ENCODE measurements around the gene RNFT2. TPM values are rescaled to one million over a fixed set of nuclear protein-coding genes. Genes with fewer than 3 reads are reported as not detected.

RNFT2 gene
- total RNA-seq, 1 donor from 2014 or later: 9.6 TPM

GRCh38 chr12:116821291-116821690 lies 83.2 kb downstream of the RNFT2 start:
- H3K27ac Mint-ChIP-seq (ENCODE audit: unreplicated experiment): no peak overlapping the region

GRCh38 chr12:116827432-116827831 lies 89.3 kb downstream of the RNFT2 start:
- H3K4me3 Mint-ChIP-seq (ENCODE audit: unreplicated experiment): no peak overlapping the region
- peaks cover 6% of the 10 kb centered on the region for H3K9me3 Mint-ChIP-seq (ENCODE audit: unreplicated experiment)
- peaks cover 4% of the 10 kb centered on the region for H3K27me3 Mint-ChIP-seq (ENCODE audit: unreplicated experiment)
- DNase-seq (ENCODE audit: extremely low spot score, unreplicated experiment): no peak
- no peak for TF ChIP-seq CTCF (IDR thresholded peaks at IDR 0.05)
- no peaks in the 10 kb centered on the region for H3K4me1 Mint-ChIP-seq (ENCODE audit: unreplicated experiment)
- no peak overlapping the region for H3K27ac Mint-ChIP-seq (ENCODE audit: unreplicated experiment)
- no peaks in the 10 kb centered on the region for H3K36me3 Mint-ChIP-seq (ENCODE audit: unreplicated experiment)

More at GRCh38 chr12:116821291-116821690, 83.2 kb downstream of the RNFT2 start:
- Mint-ChIP-seq H3K4me1 (ENCODE audit: unreplicated experiment) (peaks cover 8% of the 10 kb centered on the region), H3K27me3 (ENCODE audit: unreplicated experiment) (no peaks in the 10 kb centered on the region), H3K4me3 (ENCODE audit: unreplicated experiment) (no peak overlapping the region), H3K36me3 (ENCODE audit: unreplicated experiment) (no peaks in the 10 kb centered on the region), H3K9me3 (ENCODE audit: unreplicated experiment) (peaks cover 6% of the 10 kb centered on the region)
- no peak for TF ChIP-seq CTCF (IDR thresholded peaks at IDR 0.05)
- no peak for DNase-seq (ENCODE audit: extremely low spot score, unreplicated experiment)

GRCh38 chr12:116832353-116832752 lies 94.2 kb downstream of the RNFT2 start:
- Mint-ChIP-seq H3K4me3 (ENCODE audit: unreplicated experiment) (no peak overlapping the region), H3K27me3 (ENCODE audit: unreplicated experiment) (peaks cover 4% of the 10 kb centered on the region), H3K36me3 (ENCODE audit: unreplicated experiment) (no peaks in the 10 kb centered on the region), H3K27ac (ENCODE audit: unreplicated experiment) (no peak overlapping the region), H3K9me3 (ENCODE audit: unreplicated experiment) (no peaks in the 10 kb centered on the region), H3K4me1 (ENCODE audit: unreplicated experiment) (no peaks in the 10 kb centered on the region)
- DNase-seq (ENCODE audit: extremely low spot score, unreplicated experiment): no peak
- no peak for TF ChIP-seq CTCF (IDR thresholded peaks at IDR 0.05)

- no peaks in the 10 kb centered on the region for H3K9me3 Mint-ChIP-seq (ENCODE audit: unreplicated experiment)
Observed at GRCh38 chr12:116833474-116833873, 95.4 kb downstream of the RNFT2 start.

GRCh38 chr12:116835484-116835883 lies 97.4 kb downstream of the RNFT2 start:
- no peaks in the 10 kb centered on the region for H3K36me3 Mint-ChIP-seq (ENCODE audit: unreplicated experiment)
- no peaks in the 10 kb centered on the region for H3K27me3 Mint-ChIP-seq (ENCODE audit: unreplicated experiment)
- TF ChIP-seq CTCF (IDR thresholded peaks at IDR 0.05): no peak
- H3K27ac Mint-ChIP-seq (ENCODE audit: unreplicated experiment): no peak overlapping the region
- no peak for DNase-seq (ENCODE audit: extremely low spot score, unreplicated experiment)
- H3K4me3 Mint-ChIP-seq (ENCODE audit: unreplicated experiment): no peak overlapping the region
- no peaks in the 10 kb centered on the region for H3K4me1 Mint-ChIP-seq (ENCODE audit: unreplicated experiment)
- no peaks in the 10 kb centered on the region for H3K9me3 Mint-ChIP-seq (ENCODE audit: unreplicated experiment)

More at GRCh38 chr12:116833474-116833873, 95.4 kb downstream of the RNFT2 start:
- no peak for TF ChIP-seq CTCF (IDR thresholded peaks at IDR 0.05)
- no peak overlapping the region for H3K27ac Mint-ChIP-seq (ENCODE audit: unreplicated experiment)
- H3K36me3 Mint-ChIP-seq (ENCODE audit: unreplicated experiment): no peaks in the 10 kb centered on the region
- H3K4me3 Mint-ChIP-seq (ENCODE audit: unreplicated experiment): no peak overlapping the region
- H3K27me3 Mint-ChIP-seq (ENCODE audit: unreplicated experiment): peaks cover 3% of the 10 kb centered on the region
- DNase-seq (ENCODE audit: extremely low spot score, unreplicated experiment): no peak
- H3K4me1 Mint-ChIP-seq (ENCODE audit: unreplicated experiment): no peaks in the 10 kb centered on the region

Data from osteocyte (in vitro differentiated cells).